OCI-LY7 (cell line): ENCODE data around the gene PITPNM3. TPM values are rescaled to one million over a fixed set of nuclear protein-coding genes. Genes with fewer than 3 reads are reported as not detected.

ENCODE experiments used
- BruUV-seq: library from RNA; stranded (reverse); fragments of 400-500 nt; replicated peaks from 2 replicates; lab custom pipeline; 2021; lab: Mats Ljungman, UMichigan
- CTCF ChIA-PET: fragments of 300-600 bp; sonication (Branson Sonifier 250); formaldehyde crosslinking; loops from one replicate; lab custom pipeline; 2022; ENCODE audit warnings: antibody characterized with exemption; ENCODE audit not compliant: unreplicated experiment; lab: Charles Lee
- POLR2A ChIA-PET: fragments of 300-600 bp; sonication (Branson Sonifier 250); formaldehyde crosslinking; loops from one replicate; lab custom pipeline; 2022; ENCODE audit warnings: antibody characterized with exemption; lab: Charles Lee
- DNase-seq: peaks from one replicate; pipeline ENCODE4 v3.0.0-alpha.2; 2015; ENCODE audit warnings: low spot score
- H2AFZ ChIP-seq: fragments of 200-600 bp; sonication (generic), shearing (Covaris generic); 2 replicates; pipeline ENCODE4 v1.6.1; 2014; ENCODE audit warnings: mild to moderate bottlenecking, antibody characterized with exemption, low read length, moderate library complexity
- H3K27ac ChIP-seq: fragments of 200-600 bp; sonication (generic); 2 replicates; pipeline ENCODE4 v1.5.1; 2014; ENCODE audit warnings: mixed run types, low read depth, mild to moderate bottlenecking, moderate library complexity, low read length, inconsistent platforms; ENCODE audit not compliant: poor library complexity, severe bottlenecking
- H3K36me3 ChIP-seq: fragments of 200-600 bp; sonication (generic); 2 replicates; pipeline ENCODE4 v1.6.1; 2014; ENCODE audit warnings: mild to moderate bottlenecking, antibody characterized with exemption, low read length, moderate library complexity, mixed read lengths; ENCODE audit not compliant: insufficient read depth
- H3K4me1 ChIP-seq: fragments of 200-600 bp; sonication (generic); 2 replicates; pipeline ENCODE4 v1.5.1; 2014; ENCODE audit warnings: mild to moderate bottlenecking, low read length; ENCODE audit not compliant: insufficient read depth, poor library complexity, severe bottlenecking
- H3K4me2 ChIP-seq: fragments of 200-600 bp; sonication (generic); 2 replicates; pipeline ENCODE4 v1.6.1; 2014; ENCODE audit warnings: mild to moderate bottlenecking, low read length
- H3K4me3 ChIP-seq: fragments of 200-600 bp; sonication (generic); 2 replicates; pipeline ENCODE4 v1.5.1; 2014; ENCODE audit warnings: mild to moderate bottlenecking, low read depth, low read length; ENCODE audit not compliant: poor library complexity, severe bottlenecking
- H3K79me2 ChIP-seq: fragments of 200-600 bp; sonication (generic); 2 replicates; pipeline ENCODE4 v1.6.1; 2016; ENCODE audit warnings: low read depth, mild to moderate bottlenecking, low read length, moderate library complexity, mixed read lengths; ENCODE audit not compliant: insufficient read depth
- H3K9me2 ChIP-seq: fragments of 200-600 bp; sonication (generic); 2 replicates; pipeline ENCODE4 v1.6.1; 2016; ENCODE audit warnings: mild to moderate bottlenecking, low read length, mixed read lengths; ENCODE audit not compliant: insufficient read depth
- H3K9me3 ChIP-seq: fragments of 200-600 bp; sonication (generic); 2 replicates; pipeline ENCODE4 v1.6.1; 2014; ENCODE audit warnings: mild to moderate bottlenecking, mixed run types, low read length, mixed read lengths
- H4K20me1 ChIP-seq: fragments of 200-600 bp; sonication (generic); 2 replicates; pipeline ENCODE4 v1.6.1; 2014; ENCODE audit warnings: mild to moderate bottlenecking, antibody characterized with exemption, low read length, moderate library complexity, mixed read lengths; ENCODE audit not compliant: insufficient read depth
- CTCF ChIP-seq: fragments of 200-600 bp; sonication (generic); conservative IDR thresholded peaks from 2 replicates; pipeline ENCODE4 v1.5.1; 2014; ENCODE audit warnings: mild to moderate bottlenecking, antibody characterized with exemption, low read length, moderate library complexity, mixed read lengths
- EZH2phosphoT487 ChIP-seq: fragments of 200-600 bp; sonication (generic); IDR thresholded peaks from 2 replicates; pipeline ENCODE4 v1.6.1; 2018; ENCODE audit warnings: low read depth, borderline replicate concordance, mild to moderate bottlenecking, mixed run types, antibody characterized with exemption, low read length, moderate library complexity, mixed read lengths
- intact Hi-C: fragments of 100-400 bp; cut with micrococcal nuclease; formaldehyde crosslinking; loops from one replicate; pipeline ENCODE4 v1.10.0; 2022; ENCODE audit not compliant: unreplicated experiment
- total RNA-seq, 2 experiments: library from RNA; depleted of rRNA in 1 of 2; stranded (reverse); fragments of >200 nt in 1 of 2; shearing (Covaris generic) in 1 of 2; gene quantifications; 2 replicates each; pipeline ENCODE4 v1.2.3, GENCODE V29; 2014 to 2022

Gene PITPNM3
- total RNA-seq, 2 experiments from 2014 or later: 0.76 to 1.6 TPM

DNA sequence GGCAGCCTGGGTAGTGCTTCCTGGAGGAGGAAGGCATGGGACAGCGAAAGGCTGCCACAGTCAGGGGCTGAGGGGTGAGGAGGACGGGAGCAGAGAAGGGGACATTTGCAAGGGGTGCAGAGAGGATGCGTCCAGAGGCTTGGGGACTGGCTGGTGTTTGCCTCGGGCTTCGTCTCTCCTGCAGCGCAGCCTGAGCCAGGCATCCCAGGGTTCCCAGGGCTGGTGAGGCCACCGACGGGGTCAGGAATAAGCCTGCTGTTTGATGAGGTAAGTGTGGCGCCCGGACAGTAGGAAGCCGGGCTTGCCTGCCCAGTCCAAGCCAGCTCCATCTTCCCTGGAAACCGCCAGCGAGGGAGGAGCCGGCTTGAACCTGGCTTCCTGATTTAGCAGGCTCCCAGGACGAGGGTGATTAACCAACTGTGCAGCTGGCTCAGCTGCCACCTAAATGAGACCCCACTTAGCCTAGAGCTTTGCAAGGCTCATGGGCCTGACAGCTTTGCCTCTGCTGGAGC is 47.8 kb downstream of the PITPNM3 start:
- no peaks in the 10 kb centered on the region for H3K9me3 ChIP-seq
- H3K9me2 ChIP-seq: no peaks in the 10 kb centered on the region
- H2AFZ ChIP-seq: no peak overlapping the region
- no peaks in the 10 kb centered on the region for H3K36me3 ChIP-seq
- no peak overlapping the region for H3K4me3 ChIP-seq
- H4K20me1 ChIP-seq: no peaks in the 10 kb centered on the region
- ChIA-PET POLR2A (no interaction called here), CTCF (no interaction called here)
- no TSS peak for BruUV-seq
- TF ChIP-seq EZH2phosphoT487 (no peak), CTCF (no peak)
- no peaks in the 10 kb centered on the region for H3K4me1 ChIP-seq
- intact Hi-C loops: no loop called here
- no peaks in the 10 kb centered on the region for H3K79me2 ChIP-seq
- H3K27ac ChIP-seq: no peak overlapping the region
- no peak for DNase-seq
- H3K4me2 ChIP-seq: no peak overlapping the region

DNA sequence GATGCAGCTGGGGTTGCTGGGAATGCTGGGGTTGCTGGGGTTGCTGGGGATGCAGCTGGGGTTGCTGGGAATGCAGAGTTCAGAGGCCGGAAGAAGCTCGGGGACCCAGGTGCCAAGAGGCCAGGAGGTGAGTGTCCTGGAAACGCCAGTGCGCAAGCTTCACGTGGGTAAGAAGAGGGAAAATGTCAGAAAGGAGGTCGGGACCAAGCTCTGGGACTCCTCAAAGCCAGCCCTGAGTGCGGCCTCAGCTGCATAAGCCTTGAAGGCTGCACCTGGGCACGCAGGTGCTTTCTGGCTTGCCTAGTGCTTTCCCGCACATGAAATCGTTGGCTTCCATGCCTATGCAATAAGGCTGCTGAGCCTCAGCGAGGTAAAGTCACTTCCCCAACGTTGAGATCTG is 48.3 kb downstream of the PITPNM3 start:
- intact Hi-C loops: no loop called here
- no peaks in the 10 kb centered on the region for H3K9me3 ChIP-seq
- no peak overlapping the region for H2AFZ ChIP-seq
- no peaks in the 10 kb centered on the region for H4K20me1 ChIP-seq
- TF ChIP-seq CTCF: no peak
- no peak for TF ChIP-seq EZH2phosphoT487
- H3K4me1 ChIP-seq: no peaks in the 10 kb centered on the region
- no peak for DNase-seq
- H3K36me3 ChIP-seq: no peaks in the 10 kb centered on the region
- ChIA-PET POLR2A (no interaction called here), CTCF (no interaction called here)
- no peaks in the 10 kb centered on the region for H3K79me2 ChIP-seq
- no peak overlapping the region for H3K27ac ChIP-seq
- no peak overlapping the region for H3K4me2 ChIP-seq
- H3K9me2 ChIP-seq: no peaks in the 10 kb centered on the region
- no peak overlapping the region for H3K4me3 ChIP-seq
- BruUV-seq: no TSS peak

DNA sequence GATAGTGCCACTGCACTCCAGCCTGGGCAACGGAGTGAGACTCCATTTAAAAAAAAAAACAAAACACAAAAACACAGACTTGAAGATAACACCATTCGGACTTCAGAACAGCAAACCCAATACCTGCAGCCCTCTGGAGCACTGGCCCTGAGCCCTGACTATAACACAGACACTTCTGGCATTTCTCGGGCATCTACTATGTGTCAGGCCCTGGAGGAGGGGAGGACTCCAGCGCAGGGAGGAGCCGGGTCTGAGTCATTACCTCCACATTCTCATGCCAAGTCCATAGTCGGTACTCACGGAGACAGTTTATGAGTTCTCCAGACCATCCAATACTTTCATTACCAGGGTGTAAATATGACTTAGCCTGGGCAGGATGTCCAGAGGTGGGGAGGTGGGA is 48.8 kb downstream of the PITPNM3 start:
- Histone ChIP-seq H3K79me2 (no peaks in the 10 kb centered on the region), H4K20me1 (no peaks in the 10 kb centered on the region), H3K4me2 (no peak overlapping the region), H2AFZ (no peak overlapping the region), H3K4me1 (no peaks in the 10 kb centered on the region), H3K4me3 (no peak overlapping the region), H3K9me2 (no peaks in the 10 kb centered on the region), H3K9me3 (no peaks in the 10 kb centered on the region), H3K27ac (no peak overlapping the region), H3K36me3 (no peaks in the 10 kb centered on the region)
- POLR2A ChIA-PET: no interaction called here
- BruUV-seq: no TSS peak
- intact Hi-C loops: no loop called here
- no peak for TF ChIP-seq EZH2phosphoT487
- TF ChIP-seq CTCF: no peak
- no peak for DNase-seq
- CTCF ChIA-PET: no interaction called here
